ENCODE results near the gene SBNO2. TPM values are rescaled to one million over a fixed set of nuclear protein-coding genes. Genes with fewer than 3 reads are reported as not detected.

Gene SBNO2
- total and polyA plus RNA-seq, 2 of the 4 experiments (the other 2 are of a cell fraction): 13.4 to 40.5 TPM

DNA sequence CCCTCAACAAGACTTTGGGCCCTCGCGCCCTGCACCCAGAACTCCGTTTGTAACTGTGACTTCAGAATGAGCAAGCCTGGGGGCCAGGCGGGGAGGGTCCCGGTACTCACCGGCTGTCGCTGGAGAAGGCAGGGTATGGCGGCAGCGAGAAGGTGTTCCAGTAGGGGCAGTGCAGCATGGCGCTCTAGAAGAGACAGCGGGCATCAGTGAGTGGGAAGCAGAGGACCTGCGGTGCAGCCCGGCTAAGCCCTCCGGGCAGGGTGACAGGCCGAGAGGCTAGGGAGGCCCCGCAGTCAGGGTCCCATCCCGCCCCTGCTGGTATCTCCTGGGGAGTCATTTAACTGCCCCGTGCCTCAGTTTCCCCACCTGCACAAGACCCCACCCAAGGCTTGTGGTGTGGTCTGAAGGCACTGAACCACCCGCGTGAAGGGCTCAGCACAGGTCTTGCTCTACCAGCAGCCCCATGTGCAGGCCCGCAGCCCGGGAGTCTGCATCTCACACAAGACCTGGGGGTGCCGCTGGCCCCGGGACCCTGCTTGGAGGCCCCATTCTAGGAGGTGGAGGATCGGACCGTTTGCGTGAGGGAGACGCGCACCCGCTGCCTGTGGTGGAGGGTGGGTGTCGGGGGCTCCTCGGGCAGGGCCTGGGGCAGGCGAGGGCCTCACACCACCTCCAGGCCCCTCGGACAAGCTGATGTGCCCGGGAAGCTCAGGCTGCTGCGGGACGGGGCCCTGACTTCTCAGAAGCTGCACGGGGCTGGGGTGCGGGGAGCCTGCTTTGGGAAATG, 24.6 kb downstream of the SBNO2 start:
- Histone ChIP-seq H3K23ac (ENCODE audit: low read depth, low read length) (no peak overlapping the region), H3K14ac (replicated peaks; ENCODE audit: low read depth, low read length) (no peak overlapping the region), H3K9me3 (ENCODE audit: control insufficient read depth, insufficient read depth, low read length) (no peaks in the 10 kb centered on the region), H2BK5ac (ENCODE audit: low read depth, low read length, poor library complexity, severe bottlenecking) (no peak overlapping the region), H3K79me1 (ENCODE audit: low read depth in 1 of 2, low read length in 2 of 2) (peaks cover 9 to 49% of the 10 kb centered on the region in 2 experiments), H3K27ac (ENCODE audit: insufficient read depth, low read length) (no peak overlapping the region), H3K4ac (ENCODE audit: low read depth, low read length) (no peak overlapping the region), H2AK5ac (ENCODE audit: low read depth, low read length) (no peak overlapping the region), H3K56ac (ENCODE audit: extremely low read depth, insufficient read depth, low read length) (no peak overlapping the region), H4K91ac (ENCODE audit: insufficient read depth, low read depth, low read length) (no peak overlapping the region), H4K8ac (ENCODE audit: low read depth in 2 of 2, low read length in 2 of 2) (no peak overlapping the region), H3K36me3 (ENCODE audit: control insufficient read depth, insufficient read depth, low read length) (peaks cover 60% of the 10 kb centered on the region), H4K5ac (ENCODE audit: low read depth, low read length) (no peak overlapping the region), H2BK20ac (ENCODE audit: low read depth, low read length) (no peak overlapping the region), H2BK15ac (ENCODE audit: low read depth, low read length) (no peak overlapping the region), H3K18ac (ENCODE audit: low read depth, low read length) (no peak overlapping the region), H3K4me1 (ENCODE audit: control insufficient read depth, insufficient read depth, low read length) (peaks cover under 1% of the 10 kb centered on the region), H2AK9ac (replicated peaks; ENCODE audit: low read depth, low read length, poor library complexity) (no peak overlapping the region), H2BK120ac (ENCODE audit: low read depth, low read length) (no peak overlapping the region), H4K20me1 (ENCODE audit: insufficient read depth, low read length) (peaks cover 7% of the 10 kb centered on the region; the same call in 1 of the 2 replicates), H3K4me2 (ENCODE audit: low read depth, low read length) (no peak overlapping the region), H3K9ac (ENCODE audit: low read depth, low read length) (no peak overlapping the region), H3K9me1 (ENCODE audit: insufficient read depth, low read length) (no peaks in the 10 kb centered on the region), H2AFZ (replicated peaks; ENCODE audit: low read length, poor library complexity) (no peak overlapping the region), H3K4me3 (ENCODE audit: insufficient read depth, low read depth, low read length) (no peak overlapping the region), H3K27me3 (ENCODE audit: control insufficient read depth, insufficient read depth, low read length) (no peaks in the 10 kb centered on the region)
- 95% methylated on average over 17 of the region's 39 CpGs; no CpG with 5 or more reads in 1 of the 2 experiments for WGBS, 2 experiments (ENCODE audit: extremely low coverage in 2 of 2, insufficient read length in 1 of 2)
- ATAC-seq (ENCODE audit: low read depth) (no peak), DNase-seq (no peak)
- dilution Hi-C loops (cut with HindIII; ENCODE audit: low sequenced_read_pairs, unreplicated experiment): no loop called here
- intact Hi-C loops (cut with micrococcal nuclease): no loop called here
- no peak for TF ChIP-seq RCOR1 (IDR thresholded peaks at IDR 0.05; ENCODE audit: insufficient replicate concordance, low read length)
- no peak for TF ChIP-seq MAFK (IDR thresholded peaks at IDR 0.05; ENCODE audit: low read depth, low read length)
- TF ChIP-seq MXI1 (IDR thresholded peaks at IDR 0.05; ENCODE audit: borderline replicate concordance, low read depth, low read length): no peak
- no peak for TF ChIP-seq USF2 (IDR thresholded peaks at IDR 0.05; ENCODE audit: low read depth, low read length)
- TF ChIP-seq RAD21 (IDR thresholded peaks at IDR 0.05; ENCODE audit: low read length): no peak
- TF ChIP-seq MAZ (IDR thresholded peaks at IDR 0.05; ENCODE audit: borderline replicate concordance, low read depth, low read length): no peak
- no peak for TF ChIP-seq SMC3 (IDR thresholded peaks at IDR 0.05; ENCODE audit: low read depth, low read length)
- no peak for TF ChIP-seq CTCF (conservative IDR thresholded peaks at IDR 0.05; ENCODE audit: low read depth, low read length)
- TF ChIP-seq NFE2L2 (IDR thresholded peaks at IDR 0.05; ENCODE audit: low read depth, low read length): no peak
- TF ChIP-seq FOS (IDR thresholded peaks at IDR 0.05; ENCODE audit: low read depth, low read length): no peak
- TF ChIP-seq CEBPB (IDR thresholded peaks at IDR 0.05; ENCODE audit: low read depth, low read length): no peak
- no peak for TF ChIP-seq RFX5 (IDR thresholded peaks at IDR 0.05; ENCODE audit: low read depth, low read length)
- TF ChIP-seq BHLHE40 (IDR thresholded peaks at IDR 0.05; ENCODE audit: low read depth, low read length): no peak
- no peak for TF ChIP-seq POLR2A (IDR thresholded peaks at IDR 0.05; ENCODE audit: low read depth, low read length)
- no peak for TF ChIP-seq CHD1 (IDR thresholded peaks at IDR 0.05; ENCODE audit: low read depth, low read length)
- TF ChIP-seq, protein P1, sequence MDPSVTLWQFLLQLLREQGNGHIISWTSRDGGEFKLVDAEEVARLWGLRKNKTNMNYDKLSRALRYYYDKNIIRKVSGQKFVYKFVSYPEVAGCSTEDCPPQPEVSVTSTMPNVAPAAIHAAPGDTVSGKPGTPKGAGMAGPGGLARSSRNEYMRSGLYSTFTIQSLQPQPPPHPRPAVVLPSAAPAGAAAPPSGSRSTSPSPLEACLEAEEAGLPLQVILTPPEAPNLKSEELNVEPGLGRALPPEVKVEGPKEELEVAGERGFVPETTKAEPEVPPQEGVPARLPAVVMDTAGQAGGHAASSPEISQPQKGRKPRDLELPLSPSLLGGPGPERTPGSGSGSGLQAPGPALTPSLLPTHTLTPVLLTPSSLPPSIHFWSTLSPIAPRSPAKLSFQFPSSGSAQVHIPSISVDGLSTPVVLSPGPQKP (IDR thresholded peaks at IDR 0.05; ENCODE audit: borderline replicate concordance, low read depth, low read length): no peak
- ChIA-PET POLR2A (ENCODE audit: unreplicated experiment) (no interaction called here), CTCF (no interaction called here)
- in situ Hi-C loops (cut with MboI; ENCODE audit: low sequenced_read_pairs): no loop called here
- no TSS peak for BruUV-seq (replicated peaks)

All from IMR-90 (cell line).